Measurements from ENCODE around the gene GOLGA6A. TPM values are rescaled to one million over a fixed set of nuclear protein-coding genes. Genes with fewer than 3 reads are reported as not detected.

The GOLGA6A gene
- total RNA-seq, 1 experiment from 2014 or later = 6.0 TPM

DNA sequence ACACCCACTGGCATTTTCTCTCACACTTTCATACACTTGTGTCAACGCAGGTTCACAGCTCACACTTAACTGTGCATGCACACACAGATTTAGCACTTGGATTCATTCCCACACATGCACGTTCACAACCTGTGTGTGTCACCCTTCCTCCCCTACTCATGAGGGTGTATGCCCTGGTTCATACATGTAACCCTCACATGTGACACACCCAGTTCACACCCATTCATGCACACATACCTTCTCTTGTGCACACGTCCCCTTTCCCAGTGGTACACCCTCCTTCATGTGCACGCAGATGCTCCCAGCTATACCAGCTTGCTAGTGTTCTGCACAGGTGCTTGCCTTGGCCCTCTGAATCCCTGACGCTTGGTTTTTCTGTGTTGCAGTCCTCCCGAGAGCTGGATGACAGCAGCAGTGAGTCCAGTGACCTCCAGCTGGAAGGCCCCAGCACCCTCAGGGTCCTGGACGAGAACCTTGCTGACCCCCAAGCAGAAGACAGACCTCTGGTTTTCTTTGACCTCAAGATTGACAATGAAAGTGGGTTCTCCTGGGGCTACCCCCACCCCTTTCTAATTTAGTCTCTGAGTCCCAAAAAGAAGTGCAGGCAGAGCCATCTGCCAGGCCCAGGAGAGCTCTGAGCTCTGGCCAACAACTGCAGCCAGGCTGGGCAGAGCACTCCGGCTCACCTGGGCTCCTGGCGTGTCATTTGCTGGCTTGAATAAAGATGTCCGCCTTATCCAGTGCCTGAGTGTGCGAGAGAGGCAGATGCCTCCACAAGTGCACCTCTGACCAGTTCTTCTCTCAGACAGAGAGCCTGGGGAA, 39.5 kb downstream of the GOLGA6A start:
- Mint-ChIP-seq H3K27ac (no peak overlapping the region), H3K4me3 (no peak overlapping the region), H3K27me3 (ENCODE audit: low read depth) (peaks cover 3% of the 10 kb centered on the region; the same call in 1 of the 2 replicates), H3K4me1 (peaks cover 19% of the 10 kb centered on the region), H3K9me3 (no peaks in the 10 kb centered on the region), H3K36me3 (0 out of 2 replicates have a peak, but pooled peaks cover 4% of the 10 kb centered on the region)
- POLR2A ChIA-PET = no interaction called here
- no peak for TF ChIP-seq NR2C2 (CRISPR knock-in tag; IDR thresholded peaks at IDR 0.05)
- TF ChIP-seq, protein P1, sequence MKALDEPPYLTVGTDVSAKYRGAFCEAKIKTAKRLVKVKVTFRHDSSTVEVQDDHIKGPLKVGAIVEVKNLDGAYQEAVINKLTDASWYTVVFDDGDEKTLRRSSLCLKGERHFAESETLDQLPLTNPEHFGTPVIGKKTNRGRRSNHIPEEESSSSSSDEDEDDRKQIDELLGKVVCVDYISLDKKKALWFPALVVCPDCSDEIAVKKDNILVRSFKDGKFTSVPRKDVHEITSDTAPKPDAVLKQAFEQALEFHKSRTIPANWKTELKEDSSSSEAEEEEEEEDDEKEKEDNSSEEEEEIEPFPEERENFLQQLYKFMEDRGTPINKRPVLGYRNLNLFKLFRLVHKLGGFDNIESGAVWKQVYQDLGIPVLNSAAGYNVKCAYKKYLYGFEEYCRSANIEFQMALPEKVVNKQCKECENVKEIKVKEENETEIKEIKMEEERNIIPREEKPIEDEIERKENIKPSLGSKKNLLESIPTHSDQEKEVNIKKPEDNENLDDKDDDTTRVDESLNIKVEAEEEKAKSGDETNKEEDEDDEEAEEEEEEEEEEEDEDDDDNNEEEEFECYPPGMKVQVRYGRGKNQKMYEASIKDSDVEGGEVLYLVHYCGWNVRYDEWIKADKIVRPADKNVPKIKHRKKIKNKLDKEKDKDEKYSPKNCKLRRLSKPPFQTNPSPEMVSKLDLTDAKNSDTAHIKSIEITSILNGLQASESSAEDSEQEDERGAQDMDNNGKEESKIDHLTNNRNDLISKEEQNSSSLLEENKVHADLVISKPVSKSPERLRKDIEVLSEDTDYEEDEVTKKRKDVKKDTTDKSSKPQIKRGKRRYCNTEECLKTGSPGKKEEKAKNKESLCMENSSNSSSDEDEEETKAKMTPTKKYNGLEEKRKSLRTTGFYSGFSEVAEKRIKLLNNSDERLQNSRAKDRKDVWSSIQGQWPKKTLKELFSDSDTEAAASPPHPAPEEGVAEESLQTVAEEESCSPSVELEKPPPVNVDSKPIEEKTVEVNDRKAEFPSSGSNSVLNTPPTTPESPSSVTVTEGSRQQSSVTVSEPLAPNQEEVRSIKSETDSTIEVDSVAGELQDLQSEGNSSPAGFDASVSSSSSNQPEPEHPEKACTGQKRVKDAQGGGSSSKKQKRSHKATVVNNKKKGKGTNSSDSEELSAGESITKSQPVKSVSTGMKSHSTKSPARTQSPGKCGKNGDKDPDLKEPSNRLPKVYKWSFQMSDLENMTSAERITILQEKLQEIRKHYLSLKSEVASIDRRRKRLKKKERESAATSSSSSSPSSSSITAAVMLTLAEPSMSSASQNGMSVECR (CRISPR knock-in tag; IDR thresholded peaks at IDR 0.05; ENCODE audit: borderline replicate concordance) = no peak
- no peak for TF ChIP-seq ZNF671 (CRISPR knock-in tag; IDR thresholded peaks at IDR 0.05)
- no peak for TF ChIP-seq ZNF281 (CRISPR knock-in tag; IDR thresholded peaks at IDR 0.05)
- no peak for TF ChIP-seq ZSCAN18 (CRISPR knock-in tag; IDR thresholded peaks at IDR 0.05)
- TF ChIP-seq, protein P2, sequence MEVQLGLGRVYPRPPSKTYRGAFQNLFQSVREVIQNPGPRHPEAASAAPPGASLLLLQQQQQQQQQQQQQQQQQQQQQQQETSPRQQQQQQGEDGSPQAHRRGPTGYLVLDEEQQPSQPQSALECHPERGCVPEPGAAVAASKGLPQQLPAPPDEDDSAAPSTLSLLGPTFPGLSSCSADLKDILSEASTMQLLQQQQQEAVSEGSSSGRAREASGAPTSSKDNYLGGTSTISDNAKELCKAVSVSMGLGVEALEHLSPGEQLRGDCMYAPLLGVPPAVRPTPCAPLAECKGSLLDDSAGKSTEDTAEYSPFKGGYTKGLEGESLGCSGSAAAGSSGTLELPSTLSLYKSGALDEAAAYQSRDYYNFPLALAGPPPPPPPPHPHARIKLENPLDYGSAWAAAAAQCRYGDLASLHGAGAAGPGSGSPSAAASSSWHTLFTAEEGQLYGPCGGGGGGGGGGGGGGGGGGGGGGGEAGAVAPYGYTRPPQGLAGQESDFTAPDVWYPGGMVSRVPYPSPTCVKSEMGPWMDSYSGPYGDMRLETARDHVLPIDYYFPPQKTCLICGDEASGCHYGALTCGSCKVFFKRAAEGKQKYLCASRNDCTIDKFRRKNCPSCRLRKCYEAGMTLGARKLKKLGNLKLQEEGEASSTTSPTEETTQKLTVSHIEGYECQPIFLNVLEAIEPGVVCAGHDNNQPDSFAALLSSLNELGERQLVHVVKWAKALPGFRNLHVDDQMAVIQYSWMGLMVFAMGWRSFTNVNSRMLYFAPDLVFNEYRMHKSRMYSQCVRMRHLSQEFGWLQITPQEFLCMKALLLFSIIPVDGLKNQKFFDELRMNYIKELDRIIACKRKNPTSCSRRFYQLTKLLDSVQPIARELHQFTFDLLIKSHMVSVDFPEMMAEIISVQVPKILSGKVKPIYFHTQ (CRISPR knock-in tag; IDR thresholded peaks at IDR 0.05) = no peak
- TF ChIP-seq NR3C1 (CRISPR knock-in tag; conservative IDR thresholded peaks at IDR 0.05; ENCODE audit: low read depth) = no peak
- TF ChIP-seq SMAD3 (CRISPR knock-in tag; IDR thresholded peaks at IDR 0.05; ENCODE audit: borderline replicate concordance) = no peak
- TF ChIP-seq OVOL2 (CRISPR knock-in tag; IDR thresholded peaks at IDR 0.05; ENCODE audit: borderline replicate concordance) = no peak
- no peak for TF ChIP-seq FOXP1 (CRISPR knock-in tag; IDR thresholded peaks at IDR 0.05; ENCODE audit: borderline replicate concordance)
- no peak for TF ChIP-seq ETV6 (CRISPR knock-in tag; IDR thresholded peaks at IDR 0.05)
- TF ChIP-seq, protein P3, sequence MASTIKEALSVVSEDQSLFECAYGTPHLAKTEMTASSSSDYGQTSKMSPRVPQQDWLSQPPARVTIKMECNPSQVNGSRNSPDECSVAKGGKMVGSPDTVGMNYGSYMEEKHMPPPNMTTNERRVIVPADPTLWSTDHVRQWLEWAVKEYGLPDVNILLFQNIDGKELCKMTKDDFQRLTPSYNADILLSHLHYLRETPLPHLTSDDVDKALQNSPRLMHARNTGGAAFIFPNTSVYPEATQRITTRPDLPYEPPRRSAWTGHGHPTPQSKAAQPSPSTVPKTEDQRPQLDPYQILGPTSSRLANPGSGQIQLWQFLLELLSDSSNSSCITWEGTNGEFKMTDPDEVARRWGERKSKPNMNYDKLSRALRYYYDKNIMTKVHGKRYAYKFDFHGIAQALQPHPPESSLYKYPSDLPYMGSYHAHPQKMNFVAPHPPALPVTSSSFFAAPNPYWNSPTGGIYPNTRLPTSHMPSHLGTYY (CRISPR knock-in tag; IDR thresholded peaks at IDR 0.05) = no peak
- TF ChIP-seq NFATC4 (CRISPR knock-in tag; IDR thresholded peaks at IDR 0.05) = no peak
- TF ChIP-seq ZNF396 (CRISPR knock-in tag; IDR thresholded peaks at IDR 0.05; ENCODE audit: borderline replicate concordance) = no peak
- no peak for TF ChIP-seq ZNF121 (CRISPR knock-in tag; IDR thresholded peaks at IDR 0.05)
- no peak for TF ChIP-seq ZNF425 (CRISPR knock-in tag; conservative IDR thresholded peaks at IDR 0.05)
- TF ChIP-seq, protein P4, sequence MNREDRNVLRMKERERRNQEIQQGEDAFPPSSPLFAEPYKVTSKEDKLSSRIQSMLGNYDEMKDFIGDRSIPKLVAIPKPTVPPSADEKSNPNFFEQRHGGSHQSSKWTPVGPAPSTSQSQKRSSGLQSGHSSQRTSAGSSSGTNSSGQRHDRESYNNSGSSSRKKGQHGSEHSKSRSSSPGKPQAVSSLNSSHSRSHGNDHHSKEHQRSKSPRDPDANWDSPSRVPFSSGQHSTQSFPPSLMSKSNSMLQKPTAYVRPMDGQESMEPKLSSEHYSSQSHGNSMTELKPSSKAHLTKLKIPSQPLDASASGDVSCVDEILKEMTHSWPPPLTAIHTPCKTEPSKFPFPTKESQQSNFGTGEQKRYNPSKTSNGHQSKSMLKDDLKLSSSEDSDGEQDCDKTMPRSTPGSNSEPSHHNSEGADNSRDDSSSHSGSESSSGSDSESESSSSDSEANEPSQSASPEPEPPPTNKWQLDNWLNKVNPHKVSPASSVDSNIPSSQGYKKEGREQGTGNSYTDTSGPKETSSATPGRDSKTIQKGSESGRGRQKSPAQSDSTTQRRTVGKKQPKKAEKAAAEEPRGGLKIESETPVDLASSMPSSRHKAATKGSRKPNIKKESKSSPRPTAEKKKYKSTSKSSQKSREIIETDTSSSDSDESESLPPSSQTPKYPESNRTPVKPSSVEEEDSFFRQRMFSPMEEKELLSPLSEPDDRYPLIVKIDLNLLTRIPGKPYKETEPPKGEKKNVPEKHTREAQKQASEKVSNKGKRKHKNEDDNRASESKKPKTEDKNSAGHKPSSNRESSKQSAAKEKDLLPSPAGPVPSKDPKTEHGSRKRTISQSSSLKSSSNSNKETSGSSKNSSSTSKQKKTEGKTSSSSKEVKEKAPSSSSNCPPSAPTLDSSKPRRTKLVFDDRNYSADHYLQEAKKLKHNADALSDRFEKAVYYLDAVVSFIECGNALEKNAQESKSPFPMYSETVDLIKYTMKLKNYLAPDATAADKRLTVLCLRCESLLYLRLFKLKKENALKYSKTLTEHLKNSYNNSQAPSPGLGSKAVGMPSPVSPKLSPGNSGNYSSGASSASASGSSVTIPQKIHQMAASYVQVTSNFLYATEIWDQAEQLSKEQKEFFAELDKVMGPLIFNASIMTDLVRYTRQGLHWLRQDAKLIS (CRISPR knock-in tag; IDR thresholded peaks at IDR 0.05; ENCODE audit: borderline replicate concordance) = no peak
- no peak for ATAC-seq
- DNase-seq (ENCODE audit: low spot score) = no peak
- CTCF ChIA-PET = interaction anchor here (0.9 to 9.1 kb wide), 6 partner anchors 11 to 115 kb away, joined by 3 to 290 read pairs (median 10); no protein-coding TSS in a partner anchor
